ENCODE results near the gene MAD1L1. TPM values are rescaled to one million over a fixed set of nuclear protein-coding genes. Genes with fewer than 3 reads are reported as not detected.

MAD1L1 gene
- total RNA-seq, 1 donor from 2014 or later = 17.9 TPM

DNA sequence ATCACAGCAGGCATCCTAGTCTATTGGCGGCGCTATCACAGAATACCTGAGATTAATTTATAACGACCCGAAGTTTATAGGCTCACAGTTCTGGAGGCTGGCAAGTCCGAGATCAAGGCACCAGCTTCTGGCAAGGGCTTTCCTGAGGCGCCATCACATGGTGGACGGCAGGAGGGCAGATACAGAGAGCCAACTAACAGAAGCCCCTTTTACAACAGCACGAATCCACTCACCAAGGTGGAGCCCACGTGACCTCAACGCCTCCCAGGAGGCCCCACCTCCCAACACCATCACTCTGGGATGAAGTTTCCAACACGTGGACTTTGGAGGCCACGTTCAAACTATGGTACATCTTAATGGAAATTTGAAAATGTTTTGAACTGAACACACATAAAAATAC lies 307.4 kb downstream of the MAD1L1 start:
- intact Hi-C loops (cut with DNase I) = no loop called here
- no peak for DNase-seq
- no peak for ATAC-seq (ENCODE audit: poor library complexity)

- DNase-seq (no peak), ATAC-seq (ENCODE audit: poor library complexity) (no peak)
- intact Hi-C loops (cut with DNase I) = no loop called here
Measured at GRCh38 chr7:1924258-1924817, 308.4 kb downstream of the MAD1L1 start.

DNA sequence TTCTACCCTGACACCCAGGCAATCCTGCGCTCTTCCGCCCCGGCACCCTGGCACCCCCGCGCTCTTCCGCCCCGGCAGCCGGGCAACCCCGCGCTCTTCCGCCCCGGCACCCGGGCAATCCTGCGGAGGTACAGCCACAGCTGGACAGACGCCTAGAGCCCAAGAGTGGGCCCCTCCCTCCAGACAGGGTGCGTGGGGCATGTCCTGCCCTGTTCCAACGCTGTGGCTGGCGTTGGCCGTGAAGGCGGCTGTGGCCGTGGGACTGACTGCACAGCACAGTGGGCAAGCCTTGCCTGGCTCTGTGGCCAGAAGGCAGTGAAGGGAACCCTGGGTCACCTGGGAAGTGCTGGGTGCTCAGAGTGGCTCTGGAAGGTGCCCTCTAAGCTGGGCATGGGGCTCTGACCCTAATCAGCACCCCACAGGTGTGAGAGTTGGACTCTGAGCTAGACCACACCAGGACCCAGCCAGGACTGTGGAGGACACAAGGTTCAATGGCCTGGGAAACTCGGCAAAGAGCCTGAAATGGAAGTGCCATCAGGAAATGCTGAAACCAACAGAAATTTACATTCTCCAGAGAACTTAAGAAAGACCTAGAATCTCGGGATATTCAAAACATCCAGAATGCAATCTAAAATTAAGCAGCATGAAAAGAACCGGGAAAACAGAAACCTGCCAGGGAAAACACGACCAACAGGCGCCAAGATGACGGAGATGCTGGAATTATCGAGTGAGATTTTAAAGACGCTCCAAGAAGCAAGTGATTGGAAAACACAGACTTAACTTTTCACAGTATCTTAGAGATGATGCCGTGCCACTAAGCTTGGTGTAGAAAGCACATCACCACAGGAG lies 309.1 kb downstream of the MAD1L1 start:
- DNase-seq (no peak), ATAC-seq (ENCODE audit: poor library complexity) (no peak)
- intact Hi-C loops (cut with DNase I) = no loop called here

GRCh38 chr7:1922870-1923236 lies 309.9 kb downstream of the MAD1L1 start:
- DNase-seq (no peak), ATAC-seq (ENCODE audit: poor library complexity) (no peak)
- intact Hi-C loops (cut with DNase I) = no loop called here

DNA sequence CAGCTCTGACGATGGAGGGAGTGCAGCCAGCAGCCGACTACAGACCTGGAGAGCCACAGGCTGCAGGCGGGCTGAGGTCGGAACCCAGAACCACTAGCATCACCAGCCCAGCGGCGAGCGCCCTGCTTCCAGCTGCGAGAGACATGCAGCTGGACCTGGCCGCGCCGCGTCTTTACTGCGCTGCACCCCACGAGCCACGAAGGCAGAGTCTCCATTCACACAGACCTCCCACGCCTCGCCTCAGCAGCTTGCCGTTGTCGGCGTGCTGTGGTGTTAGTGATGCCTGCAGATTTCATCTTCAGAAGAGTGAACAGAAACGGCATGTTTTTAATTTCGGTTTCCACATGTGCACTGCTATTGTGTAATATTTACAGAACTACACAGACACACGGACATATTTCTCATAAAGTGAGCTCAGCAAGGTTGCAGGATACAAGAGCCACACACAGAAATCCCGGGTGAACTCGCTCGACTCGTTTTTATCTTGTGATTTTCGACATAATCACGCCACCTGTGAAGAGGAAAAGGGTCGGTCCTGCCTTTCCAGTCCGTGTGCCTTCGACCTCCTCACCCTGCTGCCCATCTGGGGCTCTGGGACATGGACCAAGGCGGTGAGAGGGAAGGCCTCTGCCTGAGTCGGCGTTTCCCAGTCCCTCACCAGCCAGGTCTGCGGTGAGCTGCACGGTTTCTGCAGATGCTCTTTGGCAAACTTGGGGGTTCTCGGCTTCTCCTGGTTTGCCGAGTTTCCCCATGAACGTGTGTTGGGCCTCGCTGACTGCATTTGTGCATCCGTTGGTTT lies 310.5 kb downstream of the MAD1L1 start:
- DNase-seq (peak; percentile 42), ATAC-seq (ENCODE audit: poor library complexity) (no peak)
- intact Hi-C loops (cut with DNase I) = no loop called here

DNA sequence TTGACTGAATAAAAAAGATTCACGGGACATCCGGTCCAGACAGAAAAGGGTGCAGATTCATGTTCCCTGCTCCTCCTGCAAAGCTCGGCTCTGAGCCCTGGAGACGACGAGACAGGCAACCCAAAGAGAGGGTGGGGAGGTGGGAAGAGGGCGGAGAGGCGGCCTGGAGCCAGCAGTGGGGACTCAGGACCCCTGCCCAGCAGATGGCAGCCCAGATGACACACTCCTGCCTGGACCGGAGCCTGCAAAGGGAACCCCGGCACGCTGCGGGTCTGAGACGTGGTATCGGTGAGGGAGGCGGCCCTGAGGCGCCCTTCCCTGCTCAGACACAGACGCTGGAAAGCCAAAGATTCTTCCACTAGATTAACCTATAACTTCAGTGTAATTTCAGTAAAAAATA lies 311.9 kb downstream of the MAD1L1 start:
- ATAC-seq (ENCODE audit: poor library complexity) (no peak), DNase-seq (peak; percentile 22)
- intact Hi-C loops (cut with DNase I) = no loop called here

DNA sequence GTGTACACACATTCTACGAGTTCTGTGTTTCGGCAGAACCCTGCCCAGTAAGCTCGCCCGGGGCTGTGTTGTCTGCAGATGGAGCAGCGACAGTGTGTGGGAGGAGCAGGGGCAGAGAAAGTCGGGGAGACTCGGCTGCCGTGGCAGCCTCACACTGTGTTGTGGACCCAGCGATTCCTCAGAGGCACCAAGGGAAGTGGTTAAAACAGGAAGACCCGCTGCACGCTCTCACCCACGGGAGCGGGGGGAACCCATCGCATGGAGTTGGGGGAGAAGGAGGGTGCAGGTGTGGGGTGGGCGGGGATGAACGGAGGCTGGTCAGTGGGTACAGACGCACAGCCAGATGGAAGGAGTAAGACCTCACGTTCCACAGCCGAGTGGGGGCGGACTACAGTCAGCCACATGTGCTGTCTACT lies 312.5 kb downstream of the MAD1L1 start:
- DNase-seq = peak; percentile 45
- intact Hi-C loops (cut with DNase I) = no loop called here
- ATAC-seq (ENCODE audit: poor library complexity) = no peak

DNA sequence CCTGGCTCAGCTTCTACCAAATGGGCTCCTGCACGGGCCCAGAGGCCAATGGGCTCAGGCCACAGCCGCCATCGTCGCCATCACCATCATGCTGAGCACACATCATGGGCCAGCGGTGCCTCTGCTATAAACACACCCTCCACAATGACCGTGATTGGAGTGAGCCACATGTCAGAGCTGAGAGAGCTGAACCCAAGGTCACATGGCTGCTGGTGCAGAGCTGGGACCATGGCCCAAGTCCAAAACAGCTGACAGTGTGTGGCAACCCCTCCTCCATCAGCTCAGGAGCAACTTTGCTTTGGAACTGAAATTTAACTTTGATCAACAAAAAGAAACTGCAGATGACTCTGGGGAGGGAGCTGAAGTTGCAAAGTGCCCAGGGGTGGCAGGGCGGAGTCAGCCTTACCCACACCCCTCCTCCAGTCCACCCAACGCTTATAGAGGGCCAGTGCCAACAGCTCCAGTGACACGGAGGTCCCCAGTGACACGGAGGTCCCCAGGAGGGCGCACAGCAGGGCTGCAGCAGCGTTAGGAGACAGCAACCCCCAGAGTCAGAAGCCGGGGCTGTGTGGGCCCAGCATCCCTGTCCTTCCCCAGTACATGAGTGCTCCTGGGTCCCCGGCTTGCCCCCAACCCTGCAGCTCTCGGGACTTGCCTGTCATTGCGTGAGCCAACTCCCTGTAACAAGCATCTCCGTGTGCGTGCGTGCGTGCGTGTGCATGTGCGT lies 313.0 kb downstream of the MAD1L1 start:
- intact Hi-C loops (cut with DNase I) = no loop called here
- DNase-seq (peak; percentile 77), ATAC-seq (ENCODE audit: poor library complexity) (peak; percentile 88)

GRCh38 chr7:1918881-1919525 lies 313.7 kb downstream of the MAD1L1 start:
- DNase-seq (peak; percentile 28), ATAC-seq (ENCODE audit: poor library complexity) (no peak)
- intact Hi-C loops (cut with DNase I) = no loop called here

DNA sequence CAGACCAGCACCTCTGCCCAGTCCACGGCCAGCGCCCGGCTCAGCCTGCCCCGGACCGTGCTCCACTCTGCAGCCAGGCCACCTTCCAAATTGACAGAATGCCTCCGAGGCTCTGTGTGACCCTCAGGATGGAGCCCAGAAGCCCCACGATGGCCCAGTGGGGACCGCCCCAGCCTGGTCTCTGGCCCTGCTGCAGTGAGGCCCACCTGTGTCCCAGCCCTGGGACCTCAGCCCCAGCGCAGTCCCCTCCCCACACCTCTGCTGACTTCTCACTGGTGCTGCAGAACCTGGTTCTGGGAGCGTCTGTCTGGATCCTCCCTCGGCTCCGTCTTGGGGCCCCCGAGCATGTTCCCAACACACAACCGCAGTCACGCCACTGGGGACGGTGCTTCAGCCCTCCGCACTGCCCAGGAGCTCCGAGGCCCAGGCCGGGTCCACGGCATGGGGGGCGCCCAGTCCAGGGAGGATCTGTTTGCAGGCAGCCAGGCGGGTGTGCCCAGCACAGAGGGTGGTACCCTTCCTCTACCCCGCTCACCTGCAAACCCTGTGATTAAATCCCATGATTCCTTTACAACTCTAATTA lies 314.6 kb downstream of the MAD1L1 start:
- DNase-seq (no peak), ATAC-seq (ENCODE audit: poor library complexity) (no peak)
- intact Hi-C loops (cut with DNase I) = no loop called here

DNA sequence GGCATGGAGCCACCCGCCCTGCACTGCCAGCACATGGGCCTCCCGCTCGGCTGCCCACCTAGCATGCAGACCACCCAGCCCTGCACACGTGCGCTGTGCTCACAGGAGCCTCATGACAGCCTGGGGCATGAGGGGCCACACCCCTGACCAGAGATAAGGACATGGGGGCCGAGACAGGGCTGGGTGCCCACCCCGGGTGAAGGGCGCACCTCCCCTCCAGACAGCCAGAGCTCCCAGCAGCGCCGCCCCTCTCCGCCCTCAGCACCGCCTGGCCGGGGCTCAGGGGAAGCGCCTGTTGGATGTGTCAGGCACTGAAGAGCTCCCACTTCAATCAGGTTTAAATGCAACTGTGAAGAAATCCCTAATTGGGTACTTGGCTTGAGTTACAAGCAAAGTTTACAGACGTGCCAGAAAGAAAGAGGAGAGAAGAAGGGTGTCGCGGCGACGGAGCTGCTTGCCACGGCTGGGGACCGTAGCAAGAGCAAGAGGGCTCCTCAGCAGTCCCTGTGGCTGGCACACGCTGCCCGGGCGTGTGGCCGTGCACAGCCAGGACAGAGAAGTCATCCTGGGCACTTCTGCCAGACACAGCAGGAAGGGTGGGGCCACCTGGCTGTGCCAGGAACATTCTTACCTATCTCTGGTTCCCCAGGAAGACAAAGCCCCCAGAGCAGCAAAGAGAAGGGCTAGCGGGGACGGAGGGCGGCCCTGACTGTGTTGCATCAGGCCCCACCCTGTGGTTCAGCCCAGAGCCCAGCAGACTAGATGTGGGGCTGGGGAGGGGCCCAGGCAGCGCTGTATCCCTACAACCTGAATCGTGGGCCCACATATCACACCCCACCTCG lies 315.3 kb downstream of the MAD1L1 start:
- intact Hi-C loops (cut with DNase I) = no loop called here
- DNase-seq (peak; percentile 45), ATAC-seq (ENCODE audit: poor library complexity) (peak; percentile 21)

- DNase-seq (peak; percentile 36), ATAC-seq (ENCODE audit: poor library complexity) (no peak)
- intact Hi-C loops (cut with DNase I) = no loop called here
Measured at GRCh38 chr7:1916601-1916970, 316.2 kb downstream of the MAD1L1 start.

DNA sequence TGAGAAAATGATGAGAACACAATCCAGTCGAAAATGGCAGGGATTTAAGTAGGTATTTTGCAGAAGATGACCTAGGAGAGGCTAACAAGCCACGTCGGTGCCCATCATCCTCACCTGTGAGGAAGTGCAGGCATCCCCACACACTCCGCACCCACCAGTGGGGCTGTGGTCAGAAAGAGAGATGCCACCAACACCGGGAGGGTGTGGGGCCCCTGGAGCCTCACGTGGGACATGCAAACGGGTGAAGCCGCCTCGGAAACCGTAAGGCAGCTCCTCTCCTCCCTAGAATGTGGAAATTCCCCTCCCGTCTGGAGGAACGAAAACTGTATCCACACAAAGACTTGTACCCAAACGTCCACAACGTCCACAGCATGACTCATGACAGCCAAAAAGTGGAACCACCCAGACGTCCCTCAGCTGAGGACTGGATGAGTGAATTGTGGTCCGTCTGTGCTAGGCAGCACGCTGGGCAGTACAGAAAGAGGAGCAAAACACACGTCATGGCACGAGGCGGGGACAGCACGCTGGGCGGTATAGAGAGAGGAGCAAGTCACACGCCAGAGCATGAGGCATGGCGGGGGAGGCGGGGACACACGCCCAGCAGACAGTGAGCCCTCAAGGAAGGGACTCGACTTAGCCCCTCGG lies 316.7 kb downstream of the MAD1L1 start:
- intact Hi-C loops (cut with DNase I) = no loop called here
- DNase-seq (peak; percentile 48), ATAC-seq (ENCODE audit: poor library complexity) (no peak)

DNA sequence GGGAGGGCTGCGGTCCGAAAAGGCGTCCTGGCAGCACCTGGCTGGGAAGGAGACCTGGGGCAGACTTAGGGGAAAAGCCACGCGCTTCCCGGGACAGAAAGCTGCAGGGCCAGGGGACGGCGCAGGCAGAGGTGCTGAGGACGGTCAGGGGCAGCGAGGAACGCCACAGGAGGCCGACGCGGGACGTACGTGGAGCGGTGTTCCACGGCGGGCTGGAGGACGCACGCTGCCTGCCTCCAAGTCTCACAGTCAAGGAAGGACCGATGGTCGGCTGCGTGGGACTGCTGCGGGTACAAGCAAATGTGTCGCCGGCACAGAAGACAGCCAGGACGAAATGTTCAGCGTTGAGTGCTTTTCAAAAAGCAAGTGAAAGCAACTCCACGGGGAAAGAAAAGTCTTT lies 317.4 kb downstream of the MAD1L1 start:
- intact Hi-C loops (cut with DNase I) = no loop called here
- ATAC-seq (ENCODE audit: poor library complexity) (no peak), DNase-seq (peak; percentile 30)

- intact Hi-C loops (cut with DNase I) = no loop called here
- DNase-seq = peak; percentile 44
- no peak for ATAC-seq (ENCODE audit: poor library complexity)
Measured at GRCh38 chr7:1914743-1915142, 318.0 kb downstream of the MAD1L1 start.

DNA sequence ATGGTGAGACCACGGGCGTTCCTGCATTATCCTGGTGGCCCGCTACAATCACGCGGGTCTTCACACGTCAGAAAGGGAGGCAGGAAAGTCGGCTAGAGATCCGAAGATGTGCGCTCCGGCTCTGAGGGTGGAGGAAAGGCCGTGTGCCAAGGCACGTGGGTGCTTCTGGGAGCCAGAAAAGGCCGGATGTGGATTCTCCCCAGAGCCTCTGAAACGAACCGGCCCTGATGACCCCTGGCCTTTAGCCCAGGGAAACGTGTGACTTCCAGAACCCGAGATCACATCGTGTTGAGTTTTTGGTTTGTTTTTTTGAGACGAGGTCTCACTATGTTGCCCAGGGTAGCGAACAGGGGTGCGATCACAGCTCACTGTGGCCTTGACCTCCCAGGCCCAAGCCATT lies 318.4 kb downstream of the MAD1L1 start:
- ATAC-seq (ENCODE audit: poor library complexity) (peak; percentile 44), DNase-seq (peak; percentile 78)
- intact Hi-C loops (cut with DNase I) = no loop called here
